C4-2B (cell line): Measurements from ENCODE around the gene ZNF107.
A peak's percentile ranks its signal among the peaks of the same experiment; 100 is the strongest.

Experiments
- ZFX ChIP-seq: fragments of 450-650 bp; IDR thresholded peaks from 2 replicates; pipeline ENCODE4 v1.6.1; 2017
- TF ChIP-seq, protein P1 (sequence below): fragments of 450-650 bp; conservative IDR thresholded peaks from 2 replicates; pipeline ENCODE4 v1.5.1; 2017; ENCODE audit warnings: mild to moderate bottlenecking

DNA sequence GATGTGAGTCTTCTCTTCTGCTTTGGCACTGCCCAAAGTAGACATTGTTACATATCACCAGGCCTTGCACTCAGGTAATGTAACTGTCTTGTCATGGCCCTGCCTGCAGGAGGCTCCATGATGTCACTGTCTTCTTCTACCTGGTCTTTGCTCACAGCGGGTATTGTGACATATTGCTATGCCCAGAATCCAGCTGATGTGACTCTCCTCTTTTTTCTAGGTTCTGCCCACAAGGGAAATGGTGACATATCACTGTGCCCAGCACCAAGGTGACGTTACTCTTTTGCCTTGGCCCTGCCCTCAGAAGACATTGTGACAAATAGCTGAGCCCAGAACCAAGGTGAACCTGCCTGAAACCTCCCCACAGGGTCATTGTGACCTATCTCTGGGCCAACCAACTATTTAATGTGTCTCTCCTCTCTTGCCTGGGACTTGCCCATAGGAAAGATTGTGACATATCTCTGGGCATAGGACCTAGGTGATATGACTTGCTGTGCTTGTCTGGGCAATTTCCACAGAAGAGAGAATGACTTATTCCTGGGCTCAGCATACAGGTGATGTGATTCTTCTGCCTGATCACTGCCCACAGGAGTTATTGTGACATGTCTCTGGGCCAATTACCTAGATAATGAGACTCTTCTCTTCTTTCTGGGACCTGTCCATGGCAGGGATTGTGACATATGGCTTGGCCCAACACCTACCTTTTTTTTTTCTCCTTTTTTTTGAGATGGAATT lies 26.5 kb upstream of the ZNF107 start:
- TF ChIP-seq, protein P1, sequence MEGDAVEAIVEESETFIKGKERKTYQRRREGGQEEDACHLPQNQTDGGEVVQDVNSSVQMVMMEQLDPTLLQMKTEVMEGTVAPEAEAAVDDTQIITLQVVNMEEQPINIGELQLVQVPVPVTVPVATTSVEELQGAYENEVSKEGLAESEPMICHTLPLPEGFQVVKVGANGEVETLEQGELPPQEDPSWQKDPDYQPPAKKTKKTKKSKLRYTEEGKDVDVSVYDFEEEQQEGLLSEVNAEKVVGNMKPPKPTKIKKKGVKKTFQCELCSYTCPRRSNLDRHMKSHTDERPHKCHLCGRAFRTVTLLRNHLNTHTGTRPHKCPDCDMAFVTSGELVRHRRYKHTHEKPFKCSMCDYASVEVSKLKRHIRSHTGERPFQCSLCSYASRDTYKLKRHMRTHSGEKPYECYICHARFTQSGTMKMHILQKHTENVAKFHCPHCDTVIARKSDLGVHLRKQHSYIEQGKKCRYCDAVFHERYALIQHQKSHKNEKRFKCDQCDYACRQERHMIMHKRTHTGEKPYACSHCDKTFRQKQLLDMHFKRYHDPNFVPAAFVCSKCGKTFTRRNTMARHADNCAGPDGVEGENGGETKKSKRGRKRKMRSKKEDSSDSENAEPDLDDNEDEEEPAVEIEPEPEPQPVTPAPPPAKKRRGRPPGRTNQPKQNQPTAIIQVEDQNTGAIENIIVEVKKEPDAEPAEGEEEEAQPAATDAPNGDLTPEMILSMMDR: peak; percentile 13
- TF ChIP-seq ZFX: no peak
